GM10266 (cell line): ENCODE results near the gene GNAQ.
"Not testable (repeated sequence)": the region's sequence is repeated elsewhere in the genome, so short reads cannot be mapped to it uniquely, and the experiment has no call there.

Experiments
- DNase-seq: peaks from one replicate; pipeline ENCODE4 v3.0.0; 2012; ENCODE audit errors: extremely low spot score
- TF ChIP-seq, protein P1 (sequence below): IDR thresholded peaks from 2 replicates; pipeline ENCODE4 v1.5.1; 2012; ENCODE audit warnings: mild to moderate bottlenecking, low read depth; ENCODE audit not compliant: control insufficient read depth, insufficient read depth; ENCODE audit errors: missing control alignments

The GNAQ gene

DNA sequence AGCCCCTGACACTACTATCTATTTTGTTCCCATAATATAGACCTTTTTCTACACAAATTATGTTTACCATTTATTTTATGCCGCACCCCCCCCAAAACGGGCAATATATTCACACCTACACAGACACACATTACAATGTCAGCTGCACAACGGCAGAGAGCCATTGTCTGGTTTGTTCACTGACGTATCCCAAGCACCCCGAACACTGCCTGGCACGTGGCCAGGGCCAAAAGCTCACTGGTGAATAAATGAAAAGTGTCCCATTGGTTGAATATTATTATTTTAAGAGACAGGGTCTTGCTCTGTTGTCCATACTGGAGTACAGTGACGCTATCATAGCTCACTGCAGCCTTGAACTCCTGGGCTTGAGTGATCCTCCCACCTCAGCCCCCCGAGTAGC is 150.5 kb downstream of the GNAQ start:
- DNase-seq, result no peak

DNA sequence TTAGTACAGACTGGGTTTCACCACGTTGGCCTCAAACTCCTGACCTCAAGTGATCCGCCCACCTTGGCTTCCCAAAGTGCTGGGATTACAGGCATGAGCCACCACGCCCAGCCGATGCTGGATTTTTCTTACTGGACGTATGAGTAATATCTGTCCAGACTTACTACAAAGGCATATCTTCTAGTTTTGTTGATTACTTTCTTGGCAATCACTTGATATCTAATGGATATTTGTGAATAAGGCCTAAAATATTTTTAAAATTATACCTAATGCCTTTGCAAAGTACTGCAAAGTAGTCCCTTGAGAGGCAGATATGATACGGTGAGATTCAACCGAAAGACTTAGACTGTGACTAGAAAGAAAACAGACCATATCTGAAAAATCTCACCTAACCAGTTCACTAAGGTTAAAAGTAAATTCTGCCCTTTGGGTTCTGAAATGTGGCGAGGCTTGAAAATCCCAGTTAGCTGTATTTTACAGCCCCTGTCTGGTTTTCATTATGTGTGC is 152.1 kb downstream of the GNAQ start:
- DNase-seq, result no peak

More for the DNA sequence above, 150.5 kb downstream of the GNAQ start:
- TF ChIP-seq, protein P1, sequence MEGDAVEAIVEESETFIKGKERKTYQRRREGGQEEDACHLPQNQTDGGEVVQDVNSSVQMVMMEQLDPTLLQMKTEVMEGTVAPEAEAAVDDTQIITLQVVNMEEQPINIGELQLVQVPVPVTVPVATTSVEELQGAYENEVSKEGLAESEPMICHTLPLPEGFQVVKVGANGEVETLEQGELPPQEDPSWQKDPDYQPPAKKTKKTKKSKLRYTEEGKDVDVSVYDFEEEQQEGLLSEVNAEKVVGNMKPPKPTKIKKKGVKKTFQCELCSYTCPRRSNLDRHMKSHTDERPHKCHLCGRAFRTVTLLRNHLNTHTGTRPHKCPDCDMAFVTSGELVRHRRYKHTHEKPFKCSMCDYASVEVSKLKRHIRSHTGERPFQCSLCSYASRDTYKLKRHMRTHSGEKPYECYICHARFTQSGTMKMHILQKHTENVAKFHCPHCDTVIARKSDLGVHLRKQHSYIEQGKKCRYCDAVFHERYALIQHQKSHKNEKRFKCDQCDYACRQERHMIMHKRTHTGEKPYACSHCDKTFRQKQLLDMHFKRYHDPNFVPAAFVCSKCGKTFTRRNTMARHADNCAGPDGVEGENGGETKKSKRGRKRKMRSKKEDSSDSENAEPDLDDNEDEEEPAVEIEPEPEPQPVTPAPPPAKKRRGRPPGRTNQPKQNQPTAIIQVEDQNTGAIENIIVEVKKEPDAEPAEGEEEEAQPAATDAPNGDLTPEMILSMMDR, result no peak

DNA sequence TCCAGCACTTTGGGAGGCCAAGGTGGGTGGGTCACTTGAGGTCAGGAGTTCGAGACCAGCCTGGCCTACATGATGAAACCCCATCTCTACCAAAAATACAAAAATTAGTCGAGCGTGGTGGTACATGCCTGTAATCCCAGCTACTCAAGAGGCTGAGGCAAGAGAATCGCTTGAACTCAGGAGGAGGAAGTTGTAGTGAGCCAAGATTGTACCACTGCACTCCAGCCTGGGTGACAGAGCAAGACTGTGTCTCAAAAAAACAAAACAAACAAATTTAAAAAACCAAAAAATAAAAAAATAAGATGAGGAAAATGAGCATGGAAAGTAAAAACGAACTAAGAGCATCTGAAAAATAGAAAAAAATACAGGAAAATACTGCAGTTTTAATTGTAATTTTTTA is 152.8 kb downstream of the GNAQ start:
- DNase-seq, result not testable (repeated sequence)

More for the DNA sequence above, 152.1 kb downstream of the GNAQ start:
- TF ChIP-seq, protein P1, result no peak

DNA sequence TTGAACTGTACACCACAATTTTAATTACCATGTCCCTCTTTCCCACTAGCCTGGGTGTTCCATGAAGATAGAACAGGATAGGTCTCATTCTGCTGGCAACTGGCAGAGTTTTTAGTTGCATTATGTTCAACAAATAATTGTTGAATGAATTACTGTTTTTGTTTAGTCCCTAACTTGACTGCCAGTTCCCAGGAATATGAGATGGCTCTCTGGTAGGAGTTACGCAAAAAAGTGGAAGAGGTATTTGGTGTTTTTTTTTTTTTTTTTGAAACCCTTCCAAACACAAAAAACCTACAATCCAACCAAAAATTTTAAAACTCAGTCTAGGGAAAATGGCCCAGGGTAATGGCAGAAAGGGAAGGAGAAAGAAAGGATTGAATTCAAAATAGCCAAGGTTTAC is 153.6 kb downstream of the GNAQ start:
- TF ChIP-seq, protein P1, result no peak
- DNase-seq, result no peak

DNA sequence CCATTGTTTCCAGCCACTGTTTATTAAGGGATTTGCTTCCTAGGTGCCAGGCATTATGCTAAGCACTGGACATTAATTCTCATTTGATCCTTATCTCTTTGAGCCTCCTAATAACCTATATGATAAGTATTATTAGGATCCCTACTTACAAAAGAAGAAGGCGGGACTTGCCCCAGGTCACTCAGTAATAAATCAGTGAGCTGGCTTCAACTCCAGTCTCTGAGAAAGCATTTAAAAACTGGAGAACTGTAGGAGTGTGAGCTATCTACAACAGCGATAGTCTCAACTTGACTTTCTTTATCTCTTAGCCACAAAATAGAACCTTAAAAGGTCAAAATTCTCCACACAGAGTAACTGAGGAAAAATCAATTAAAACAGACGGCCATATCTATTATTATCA is 155.0 kb downstream of the GNAQ start:
- DNase-seq, result no peak
- TF ChIP-seq, protein P1, result no peak

DNA sequence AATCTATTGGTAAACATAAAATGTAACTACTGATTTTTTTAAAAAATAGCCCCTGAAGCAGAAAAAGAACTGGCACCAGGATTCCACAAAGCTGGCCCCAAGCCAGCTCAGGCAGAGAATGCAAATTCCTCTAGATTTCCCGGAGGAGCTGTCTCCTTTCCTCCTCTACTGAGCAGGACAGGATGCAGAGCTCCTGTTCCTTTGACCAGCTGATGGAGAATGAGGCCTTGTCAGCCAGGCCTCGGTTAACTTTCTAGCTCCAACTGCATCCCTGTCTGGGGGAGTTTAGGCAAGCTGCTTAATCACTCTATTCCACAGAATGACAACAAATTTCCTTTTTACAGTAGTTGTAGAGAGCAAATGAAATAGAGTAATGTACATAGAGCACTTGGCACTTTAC is 155.5 kb downstream of the GNAQ start:
- TF ChIP-seq, protein P1, result no peak
- DNase-seq, result no peak

DNA sequence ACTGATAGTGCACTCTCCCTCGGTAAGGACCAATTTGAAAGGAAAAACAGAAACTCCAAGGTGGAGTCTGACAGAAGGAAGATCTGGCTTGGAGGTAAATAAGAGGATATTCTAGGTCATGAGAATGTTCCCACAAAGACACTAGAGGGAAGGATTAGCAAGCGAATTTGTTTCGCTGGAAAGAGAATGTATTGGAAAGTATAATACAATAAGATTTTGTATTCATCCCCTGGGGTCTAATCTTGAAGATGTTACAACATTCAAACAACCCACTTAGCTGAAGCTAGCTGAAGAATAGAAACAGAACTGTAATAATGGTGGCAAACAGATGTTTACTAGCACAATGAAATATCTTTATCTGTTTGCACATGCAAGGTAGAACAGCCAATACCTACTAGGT is 158.7 kb downstream of the GNAQ start:
- TF ChIP-seq, protein P1, result no peak
- no peak for DNase-seq

DNA sequence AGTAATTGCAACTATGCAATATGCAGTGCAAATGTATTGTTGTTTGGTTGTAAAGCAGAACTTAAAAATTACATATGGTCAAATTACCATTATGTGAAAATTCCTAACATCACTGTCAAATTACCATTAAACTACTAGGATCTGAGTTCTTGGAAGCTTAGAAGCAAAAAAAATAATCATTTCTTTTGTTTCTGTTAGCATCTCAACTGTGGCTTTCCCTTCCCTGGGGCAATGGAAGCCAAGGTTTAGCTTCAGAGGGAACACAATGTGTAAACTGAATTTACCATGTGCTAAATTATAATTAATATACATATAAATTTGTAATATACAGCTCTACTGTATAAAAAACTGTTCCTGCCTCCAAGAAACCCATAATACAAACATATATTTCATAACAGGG is 159.4 kb downstream of the GNAQ start:
- no peak for DNase-seq
- TF ChIP-seq, protein P1, result no peak
